NCI-H128 (cell line): ENCODE results near the gene PRRC2C.
"Not testable (repeated sequence)": the region's sequence is repeated elsewhere in the genome, so short reads cannot be mapped to it uniquely, and the experiment has no call there.

Experiments used
- DNase-seq: peaks from one replicate; lab custom pipeline; 2025; ENCODE audit not compliant: unreplicated experiment; lab: John Stamatoyannopoulos, UW

PRRC2C gene

DNA sequence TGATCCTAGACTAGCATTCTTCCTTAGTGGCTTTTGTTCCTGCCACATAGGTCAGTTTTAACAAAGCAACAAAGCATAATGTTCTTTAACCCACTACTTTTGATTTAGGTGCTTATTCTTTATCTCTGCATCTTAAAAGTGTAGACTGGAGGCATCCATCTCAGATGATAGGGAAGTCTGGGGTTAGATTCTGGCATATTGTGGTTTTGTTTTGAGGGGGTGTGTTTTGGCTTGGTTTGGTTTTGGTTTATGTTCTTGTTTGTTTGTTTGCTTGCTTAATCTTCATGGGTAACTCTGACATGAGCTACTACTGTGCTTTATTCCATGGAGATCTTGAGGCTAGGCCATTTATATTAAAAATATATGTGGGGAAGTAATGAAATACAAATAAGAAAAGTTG, 96.4 kb downstream of the PRRC2C start:
- DNase-seq: no peak

DNA sequence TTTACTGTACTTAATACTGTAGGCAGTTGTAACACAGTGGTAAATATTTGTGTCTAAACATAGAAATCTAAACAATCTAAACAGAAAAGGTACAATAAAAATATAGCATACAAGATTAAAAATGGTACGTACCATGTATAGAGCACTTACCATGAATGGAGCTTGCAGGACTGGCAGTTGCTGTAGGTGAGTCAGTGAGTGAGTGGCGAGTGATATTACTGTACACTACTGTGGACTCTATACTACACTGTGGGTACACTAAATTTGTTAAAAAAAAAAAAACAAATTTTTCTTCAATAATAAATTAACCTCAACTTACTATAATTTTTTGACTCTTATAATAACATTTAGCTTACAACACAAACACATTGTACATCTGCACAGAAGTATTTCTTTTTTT, 97.3 kb downstream of the PRRC2C start:
- no peak for DNase-seq

DNA sequence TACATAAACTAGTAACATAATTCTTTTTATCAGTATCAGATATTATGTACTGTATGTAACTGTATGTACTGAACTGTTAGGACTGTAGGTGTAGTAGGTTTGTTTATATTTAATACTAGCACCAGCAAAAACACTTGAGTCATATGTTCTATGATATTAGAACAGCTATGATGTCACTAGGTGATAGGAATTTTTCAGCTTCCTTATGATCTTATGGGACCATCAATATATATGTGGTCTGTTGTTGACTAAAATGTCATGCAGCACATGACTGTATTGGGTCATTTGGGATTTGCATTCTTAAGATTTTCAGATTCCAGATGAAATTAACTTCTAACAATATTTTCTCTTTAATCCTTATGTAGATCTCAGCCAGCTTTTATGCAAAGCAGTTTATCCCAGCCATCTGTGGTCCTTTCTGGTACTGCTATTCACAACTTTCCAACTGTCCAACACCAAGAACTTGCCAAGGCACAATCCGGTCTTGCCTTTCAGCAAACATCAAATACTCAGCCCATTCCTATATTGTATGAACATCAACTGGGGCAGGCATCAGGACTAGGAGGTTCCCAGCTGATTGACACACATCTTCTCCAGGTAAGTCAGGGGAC, 98.4 kb downstream of the PRRC2C start:
- DNase-seq: no peak

DNA sequence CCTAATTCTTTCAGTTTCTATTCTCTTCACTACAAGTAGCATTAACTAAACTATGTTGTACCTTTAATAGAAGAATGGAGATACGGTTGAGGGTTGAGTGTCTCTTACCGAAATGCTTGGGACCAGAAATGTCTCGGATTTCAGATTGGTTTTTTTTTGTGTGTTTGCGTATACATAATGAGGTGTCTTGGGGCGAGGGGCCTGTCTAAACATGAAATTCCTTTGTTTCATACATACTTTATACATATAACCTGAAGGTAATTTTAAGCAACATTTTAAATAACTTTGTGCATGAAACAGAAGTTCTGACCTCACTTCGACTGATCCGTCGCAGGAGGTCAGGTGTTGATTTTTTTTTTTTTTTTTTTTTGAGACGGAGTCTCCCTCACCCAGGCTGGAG, 100.4 kb downstream of the PRRC2C start:
- no peak for DNase-seq

DNA sequence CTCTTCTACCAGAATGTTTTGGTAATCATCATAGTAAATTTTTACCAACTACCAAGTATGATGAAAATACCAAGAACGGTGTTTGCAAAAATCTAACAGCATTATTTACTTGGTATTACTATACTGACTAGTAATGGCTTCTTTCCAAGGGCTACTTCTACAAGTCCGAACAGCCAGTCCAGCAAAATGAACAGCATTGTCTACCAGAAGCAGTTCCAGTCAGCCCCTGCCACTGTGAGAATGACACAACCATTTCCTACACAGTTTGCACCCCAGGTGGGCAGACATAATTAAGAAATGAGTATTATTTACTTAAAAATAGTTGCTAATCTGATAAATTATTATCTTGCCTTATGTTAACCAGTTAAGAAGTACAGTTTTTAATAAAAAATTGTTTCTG, 102.9 kb downstream of the PRRC2C start:
- no peak for DNase-seq

DNA sequence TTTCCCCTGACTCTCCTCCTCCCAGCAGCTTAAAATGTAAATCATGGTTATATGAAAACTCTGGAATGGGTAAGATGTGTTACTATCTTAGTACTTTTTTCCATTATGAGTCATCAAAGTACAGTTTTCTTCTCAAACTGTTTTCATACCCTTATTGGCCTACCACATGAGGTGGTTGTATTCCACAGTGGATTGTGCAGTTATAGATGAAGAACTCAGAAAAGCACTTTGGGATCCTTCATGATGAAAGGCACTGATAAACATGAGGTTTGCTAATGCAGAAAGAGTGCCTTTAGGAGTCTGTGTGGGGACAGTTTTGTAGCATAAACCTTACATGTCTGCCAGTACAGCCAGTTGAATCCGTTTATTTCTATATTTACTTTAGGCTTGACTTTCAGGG, 104.7 kb downstream of the PRRC2C start:
- no peak for DNase-seq

DNA sequence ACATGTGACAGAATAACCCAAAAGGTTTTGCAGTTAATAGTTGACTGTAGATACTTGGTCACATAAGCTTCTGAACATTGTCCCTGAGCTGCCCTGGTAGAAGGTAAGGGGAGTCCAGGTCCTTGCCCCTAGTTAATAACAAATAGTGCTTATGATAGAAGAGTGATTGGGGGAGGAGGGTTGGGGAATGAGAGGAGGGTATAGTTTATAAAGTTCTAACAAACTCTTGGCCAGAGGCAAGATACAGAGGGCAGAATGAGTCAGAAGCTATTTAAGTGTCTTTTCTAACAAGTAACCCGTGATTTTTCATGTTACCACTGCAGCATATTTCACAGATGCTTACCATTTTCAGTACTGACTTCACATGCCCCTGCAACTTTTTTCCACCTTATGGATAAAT, 110.0 kb downstream of the PRRC2C start:
- no peak for DNase-seq

DNA sequence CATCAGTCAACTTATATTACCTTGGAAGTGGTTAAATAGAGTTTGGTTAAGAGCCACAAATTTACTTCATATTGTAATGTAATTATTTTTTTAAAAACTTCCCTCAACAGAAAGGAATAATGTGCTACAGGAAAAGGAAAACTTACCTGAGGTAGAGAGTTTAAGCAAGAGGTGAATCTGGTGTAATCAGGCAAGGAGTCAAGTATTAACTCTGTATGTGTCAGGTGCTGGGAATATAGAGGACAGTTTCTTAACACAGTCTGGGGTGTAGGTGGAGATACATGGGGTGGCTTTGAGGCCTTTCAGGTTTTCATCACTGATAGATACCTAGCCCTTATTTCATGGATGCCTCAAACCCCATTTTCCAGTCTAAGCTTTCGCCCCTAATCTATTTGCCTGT, 110.8 kb downstream of the PRRC2C start:
- DNase-seq: no peak

DNA sequence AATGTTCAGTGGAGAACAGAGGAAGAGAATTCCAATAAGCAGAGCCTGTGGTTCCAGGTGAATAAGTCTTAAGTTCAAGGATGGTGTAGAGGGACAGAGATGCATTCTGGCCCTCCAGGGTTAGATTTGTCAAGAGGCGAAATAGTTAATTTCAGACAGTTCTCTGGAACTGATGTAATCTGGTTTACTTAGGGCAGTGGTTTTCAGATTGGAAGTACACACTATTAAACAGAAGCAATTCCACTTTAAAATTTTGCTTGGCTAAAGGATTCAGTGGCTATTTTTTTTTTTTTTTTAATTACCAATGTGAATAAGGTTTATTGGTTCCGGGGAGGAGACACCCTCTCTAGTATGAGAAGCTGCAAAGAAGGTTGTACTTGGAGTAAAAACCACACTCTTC, 111.4 kb downstream of the PRRC2C start:
- no peak for DNase-seq

DNA sequence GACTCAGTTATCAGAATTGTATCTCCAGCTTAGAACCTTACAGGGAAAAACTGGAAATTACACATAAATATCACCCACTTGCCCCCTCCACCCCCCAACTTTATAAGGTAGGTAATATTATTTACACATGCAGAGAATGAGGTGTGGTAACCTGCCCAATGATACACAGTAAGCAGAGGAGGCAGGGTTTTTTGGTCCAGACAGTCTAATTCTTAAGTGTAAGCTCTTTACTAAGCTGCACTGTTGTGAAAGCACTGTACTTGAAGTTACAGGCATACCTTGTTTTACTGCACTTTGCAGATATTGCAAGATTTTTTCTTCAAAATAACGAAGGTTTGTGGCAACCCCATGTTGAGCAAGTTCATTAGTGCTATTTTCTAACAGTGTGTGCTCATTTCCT, 111.9 kb downstream of the PRRC2C start:
- no peak for DNase-seq

DNA sequence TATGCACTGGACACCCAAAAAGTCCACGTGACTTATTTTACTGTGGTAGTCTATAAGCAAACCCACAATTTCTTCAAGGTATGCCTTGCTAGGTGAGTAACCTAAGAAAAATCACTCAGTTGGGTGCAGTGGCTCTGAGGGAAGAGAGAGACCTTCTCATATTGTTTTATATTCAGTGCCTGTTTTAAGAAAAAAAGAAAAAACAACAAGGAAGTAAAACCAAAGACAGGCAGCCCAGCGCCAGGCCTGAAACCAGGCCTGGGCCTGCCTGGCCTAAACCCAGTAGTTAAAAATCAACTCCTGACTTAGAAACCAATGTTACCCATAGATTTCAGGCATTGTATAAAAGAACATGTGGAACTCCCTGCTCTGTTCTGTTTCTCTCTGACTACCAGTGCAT, 115.0 kb downstream of the PRRC2C start:
- not testable (repeated sequence) for DNase-seq

DNA sequence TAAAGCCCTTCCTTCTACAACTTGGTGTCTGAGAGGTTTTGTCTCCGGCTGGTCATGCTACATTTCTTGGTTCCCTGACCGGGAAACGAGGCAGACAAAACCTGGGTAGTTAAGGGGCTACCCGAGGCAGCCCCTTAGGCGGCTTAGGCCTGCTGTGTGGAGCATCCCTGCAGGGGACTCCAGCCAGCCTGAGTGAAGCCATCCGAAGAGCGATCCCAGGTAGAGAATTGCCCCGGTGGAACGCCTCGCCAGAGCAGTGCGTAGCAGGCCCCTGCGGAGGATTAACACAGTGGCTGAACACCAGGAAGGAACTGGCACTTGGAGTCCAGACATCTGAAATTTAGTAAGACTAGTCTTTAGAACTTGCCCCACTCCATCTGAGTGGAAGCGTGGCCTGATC, 115.5 kb downstream of the PRRC2C start:
- DNase-seq: no peak

DNA sequence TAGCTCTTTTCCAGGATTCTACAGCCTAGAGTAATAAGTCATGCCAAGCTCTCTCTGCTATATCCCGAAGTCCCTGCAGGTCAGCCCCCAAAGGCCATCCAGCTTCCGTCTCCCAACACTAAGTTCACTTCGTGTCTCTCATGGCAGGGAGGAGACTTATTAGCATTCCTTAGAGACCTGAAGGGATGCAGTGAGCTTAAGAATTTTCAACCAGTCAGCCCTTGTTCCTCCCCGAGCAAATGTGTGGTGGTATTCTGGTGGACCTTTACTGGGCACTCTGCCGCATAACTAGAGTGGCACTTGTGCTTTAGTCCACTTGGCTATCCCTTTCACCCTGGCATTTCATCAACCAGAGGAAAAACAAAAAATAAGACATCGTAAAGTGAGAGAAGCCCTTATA, 117.7 kb downstream of the PRRC2C start:
- DNase-seq: not testable (repeated sequence)

DNA sequence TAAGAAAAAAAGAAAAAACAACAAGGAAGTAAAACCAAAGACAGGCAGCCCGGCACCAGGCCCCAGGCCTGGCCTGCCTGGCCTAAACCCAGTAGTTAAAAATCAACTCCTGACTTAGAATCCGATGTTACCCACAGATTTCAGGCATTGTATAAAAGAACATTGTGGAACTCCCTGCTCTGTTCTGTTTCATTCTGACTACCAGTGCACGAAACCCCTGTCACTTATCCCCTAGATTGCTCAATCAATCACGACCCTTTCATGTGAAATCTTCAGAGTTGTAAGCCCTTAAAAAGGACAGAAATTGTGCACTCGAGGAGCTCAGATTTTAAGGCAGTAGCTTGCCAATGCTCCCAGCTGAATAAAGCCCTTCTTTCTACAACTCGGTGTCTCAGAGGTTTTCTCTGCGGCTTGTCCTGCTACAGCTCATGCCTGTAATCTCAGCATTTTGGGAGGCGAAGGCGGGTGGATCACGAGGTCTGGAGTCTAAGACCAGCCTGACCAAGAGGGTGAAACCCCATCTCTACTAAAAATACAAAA, 121.1 kb downstream of the PRRC2C start:
- DNase-seq: no peak

DNA sequence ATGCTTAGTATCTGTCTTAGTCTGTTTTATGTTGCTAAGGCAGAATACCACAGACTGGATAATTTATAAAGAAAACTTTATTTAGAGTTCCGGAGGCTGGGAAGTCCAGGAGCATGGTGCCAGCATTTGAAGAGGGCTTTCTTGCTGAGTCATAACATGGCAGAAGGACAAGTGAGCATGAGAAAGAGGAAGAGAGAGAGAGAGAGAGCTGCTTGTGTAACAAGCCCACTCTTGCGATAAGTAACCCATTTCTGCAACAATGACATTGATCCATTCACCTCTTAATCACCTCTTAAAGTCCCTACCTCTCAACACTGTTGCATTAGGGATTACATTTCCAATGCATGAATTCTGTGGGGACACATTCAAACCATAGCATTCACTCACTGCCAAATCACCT, 125.1 kb downstream of the PRRC2C start:
- no peak for DNase-seq

DNA sequence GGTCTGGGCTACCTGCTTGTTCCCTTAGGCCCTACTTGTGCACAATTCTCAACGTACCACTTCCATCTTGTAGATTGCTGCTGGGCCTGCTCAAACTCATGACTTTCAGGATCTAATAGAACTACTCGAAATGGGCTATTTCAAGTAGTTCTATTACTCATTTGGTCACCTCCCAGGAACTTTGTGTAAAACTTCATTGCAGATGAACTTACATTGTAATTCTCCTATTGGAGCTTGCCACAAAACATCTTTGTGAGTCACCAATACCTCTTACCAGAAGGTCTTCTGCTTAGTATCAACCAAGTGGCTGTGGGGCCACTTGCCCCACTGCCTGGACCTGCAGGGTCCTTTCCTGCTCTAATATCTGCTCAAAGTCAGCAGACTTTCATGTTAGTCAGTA, 126.0 kb downstream of the PRRC2C start:
- no peak for DNase-seq

DNA sequence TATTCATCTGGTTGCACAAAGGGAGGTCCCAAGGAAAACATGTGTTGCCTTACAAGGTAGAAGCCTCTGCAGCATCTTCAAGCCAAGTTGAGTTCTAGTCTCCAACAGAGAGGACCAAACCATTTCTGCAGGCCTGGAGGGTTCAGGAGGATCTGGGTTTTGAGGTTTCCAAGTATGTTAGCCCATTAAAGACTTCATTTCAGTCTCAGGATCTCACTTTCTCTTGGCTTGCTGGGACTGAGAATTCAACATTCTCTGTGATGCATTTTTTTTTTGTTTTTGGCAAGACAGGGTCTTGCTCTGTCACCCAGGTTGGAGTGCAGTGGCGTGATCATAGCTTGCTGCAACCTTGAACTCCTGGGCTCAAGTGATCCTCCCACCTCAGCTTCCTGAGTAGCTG, 128.0 kb downstream of the PRRC2C start:
- no peak for DNase-seq

DNA sequence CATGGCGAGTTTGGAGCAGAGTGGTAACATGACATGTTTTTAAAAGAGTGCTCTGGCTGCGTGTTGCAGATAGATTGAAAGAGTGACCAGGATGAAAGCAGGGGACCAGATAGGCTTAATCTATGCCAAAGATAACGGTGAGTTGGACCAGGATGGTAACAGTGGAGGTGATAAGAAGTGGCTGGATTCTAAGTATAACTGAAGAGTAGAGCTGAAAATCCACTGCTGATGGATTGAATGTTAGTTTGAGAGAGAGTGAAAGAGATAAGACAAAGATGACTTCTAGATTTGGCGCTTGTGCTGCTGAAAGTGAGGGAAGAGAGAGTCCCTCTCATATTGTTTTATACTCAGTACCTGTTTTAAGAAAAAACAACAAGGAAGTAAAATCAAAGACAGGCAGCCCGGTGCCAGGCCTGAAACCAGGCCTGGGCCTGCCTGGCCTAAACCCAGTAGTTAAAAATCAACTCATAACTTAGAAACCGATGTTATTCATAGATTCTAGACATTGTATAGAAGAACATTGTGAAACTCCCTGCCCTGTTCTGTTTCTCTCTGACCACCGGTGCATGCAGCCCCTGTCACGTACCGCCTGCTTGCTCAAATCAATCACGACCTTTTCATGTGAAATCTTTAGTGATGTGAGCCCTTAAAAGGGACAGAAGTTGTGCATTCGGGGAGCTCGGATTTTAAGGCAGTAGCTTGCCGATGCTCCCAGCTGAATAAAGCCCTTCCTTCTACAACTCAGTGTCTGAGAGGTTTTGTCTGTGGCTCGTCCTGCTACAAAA, 130.0 kb downstream of the PRRC2C start:
- not testable (repeated sequence) for DNase-seq

DNA sequence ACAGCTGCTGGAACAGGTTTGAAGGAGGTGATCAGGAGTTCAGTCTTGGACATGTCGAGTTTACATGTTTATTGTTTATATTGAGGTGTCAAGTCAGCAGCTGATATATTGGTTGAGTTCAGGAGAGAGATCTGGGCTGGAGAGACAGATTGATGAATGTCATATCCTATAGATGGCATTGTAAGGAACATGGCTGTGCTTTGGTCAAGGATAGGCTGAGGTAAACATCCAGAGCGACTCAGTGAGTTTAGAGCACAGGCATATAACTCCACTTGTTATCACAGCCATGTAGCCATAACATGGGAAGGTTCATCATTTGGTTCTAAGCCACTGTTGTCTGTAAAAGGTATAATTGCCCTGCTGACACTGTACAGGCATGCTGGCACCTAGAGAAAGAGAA, 131.3 kb downstream of the PRRC2C start:
- no peak for DNase-seq

DNA sequence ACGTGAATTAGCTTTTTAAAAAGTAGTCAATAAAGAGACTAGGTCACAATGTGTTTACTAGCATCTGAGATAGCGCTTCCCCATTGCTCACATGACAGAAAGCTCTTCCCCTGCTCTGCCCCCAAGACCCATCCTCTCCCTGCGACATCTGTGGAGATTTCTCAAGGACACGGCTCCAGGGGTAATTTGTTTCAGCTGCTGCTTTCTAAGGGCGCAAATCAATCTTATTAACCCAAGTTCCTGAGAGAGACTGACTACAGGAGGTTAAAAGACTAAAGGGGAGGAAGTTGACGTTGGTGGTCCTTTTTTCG, 136.8 kb downstream of the PRRC2C start, which contains the start of gene MYOCOS:
MYOCOS (plus strand) TSS at position 92 of the 311 bp plus-strand sequence. CDS start 1,641 bp downstream, outside the sequence.
- no peak for DNase-seq

DNA sequence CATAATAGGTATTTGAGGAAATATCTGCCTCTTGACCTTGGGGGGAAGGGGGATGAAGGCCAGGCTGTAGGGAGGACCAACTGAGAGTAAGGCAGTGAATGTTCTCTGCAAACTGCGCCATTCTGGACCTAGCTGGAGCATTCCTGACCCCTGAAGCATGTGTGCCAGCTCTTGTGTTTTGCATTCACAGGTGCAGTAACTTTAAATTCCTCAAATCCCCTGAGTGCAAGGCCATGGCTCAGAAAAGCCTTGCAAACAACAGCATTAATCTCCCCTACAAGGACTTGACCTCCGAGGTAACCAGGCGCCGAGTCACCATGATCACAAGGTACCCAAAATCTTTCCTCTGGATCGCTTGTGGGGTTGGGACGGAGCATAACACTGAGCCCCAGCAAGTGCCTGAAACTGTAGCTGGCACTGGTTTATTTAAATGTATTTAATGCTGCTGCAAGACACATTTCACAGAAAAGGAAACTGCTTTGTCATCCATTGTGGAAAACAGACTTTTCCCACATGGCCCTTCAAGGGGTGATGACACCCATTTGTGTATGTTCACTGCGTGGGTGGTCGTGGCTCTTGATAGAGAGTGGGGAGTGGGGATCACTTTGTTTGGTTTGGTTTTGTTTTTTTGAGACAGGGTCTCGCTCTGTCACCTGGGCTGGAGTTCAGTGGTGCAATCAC, 138.5 kb downstream of the PRRC2C start:
- DNase-seq: no peak

DNA sequence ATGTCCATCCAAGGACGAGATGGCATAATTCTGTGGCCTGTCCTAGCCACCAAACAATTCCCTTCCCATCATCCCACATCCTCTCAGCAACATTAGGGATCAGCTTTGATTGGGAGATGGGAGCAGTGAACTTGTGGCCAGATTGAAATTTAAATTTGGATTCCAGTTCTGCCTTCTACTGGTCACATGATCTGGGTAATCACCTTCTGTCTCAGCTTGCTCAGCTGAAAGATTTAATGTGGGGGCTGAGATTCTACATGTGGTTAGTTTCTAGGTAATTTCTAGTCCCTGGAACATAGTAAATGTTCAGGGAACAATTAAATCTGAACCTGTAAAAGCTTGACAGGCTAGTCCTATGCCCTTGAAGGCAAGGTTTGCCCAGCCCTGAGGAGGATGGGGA, 139.9 kb downstream of the PRRC2C start:
- DNase-seq: no peak
